ENCODE data around the gene ST13.

Gene ST13

GRCh38 chr22:40890881-40891280 is 34.4 kb upstream of the ST13 start:
- Histone ChIP-seq H3K9ac (ENCODE audit: low read length) (no peak overlapping the region), H2AK5ac (ENCODE audit: low read length) (no peak overlapping the region), H3K9me3 (ENCODE audit: insufficient read depth, low read depth, low read length) (no peaks in the 10 kb centered on the region), H3K4me3 (ENCODE audit: low read depth, low read length) (no peak overlapping the region), H2BK12ac (ENCODE audit: low read length) (no peak overlapping the region), H3K27me3 (ENCODE audit: insufficient read depth, low read length) (no peaks in the 10 kb centered on the region), H2BK5ac (ENCODE audit: low read depth, low read length, poor library complexity) (no peak overlapping the region), H3K36me3 (ENCODE audit: control insufficient read depth in 1 of 2, insufficient read depth in 2 of 2, low read length in 2 of 2) (peaks cover 11 to 18% of the 10 kb centered on the region in 2 experiments), H4K12ac (ENCODE audit: low read depth, low read length) (no peak overlapping the region), H3K23ac (ENCODE audit: low read length) (no peak overlapping the region), H4K8ac (ENCODE audit: low read depth, low read length) (no peak overlapping the region), H3K18ac (ENCODE audit: low read length) (no peak overlapping the region), H4K91ac (ENCODE audit: low read depth, low read length) (no peak overlapping the region), H3K4me1 (ENCODE audit: control insufficient read depth in 1 of 2, insufficient read depth in 2 of 2, low read length in 2 of 2) (no peaks in the 10 kb centered on the region), H2BK120ac (ENCODE audit: insufficient read depth, low read length, poor library complexity) (no peak overlapping the region), H2AFZ (ENCODE audit: insufficient read depth, low read length, poor library complexity) (no peak overlapping the region), H3K79me2 (ENCODE audit: control insufficient read depth, insufficient read depth, low read length, poor library complexity) (no peaks in the 10 kb centered on the region), H3K4me2 (ENCODE audit: low read length) (no peak overlapping the region), H3K4ac (ENCODE audit: low read depth, low read length) (no peak overlapping the region), H3K14ac (ENCODE audit: low read length) (no peak overlapping the region), H3K27ac (ENCODE audit: low read depth, low read length) (no peak overlapping the region), H3K79me1 (ENCODE audit: low read length) (no peaks in the 10 kb centered on the region)
- DNase-seq = no peak
- no CpG with 5 or more reads among the region's 3 CpGs for WGBS (ENCODE audit: extremely low coverage, insufficient coverage, insufficient read length)

GRCh38 chr22:40889116-40889515 is 32.7 kb upstream of the ST13 start:
- Histone ChIP-seq H3K4me1 (ENCODE audit: control insufficient read depth in 1 of 2, insufficient read depth in 2 of 2, low read length in 2 of 2) (no peaks in the 10 kb centered on the region), H2BK12ac (ENCODE audit: low read length) (no peak overlapping the region), H2AFZ (ENCODE audit: insufficient read depth, low read length, poor library complexity) (no peak overlapping the region), H3K4me2 (ENCODE audit: low read length) (no peak overlapping the region), H3K14ac (ENCODE audit: low read length) (no peak overlapping the region), H2AK5ac (ENCODE audit: low read length) (no peak overlapping the region), H3K79me2 (ENCODE audit: control insufficient read depth, insufficient read depth, low read length, poor library complexity) (no peaks in the 10 kb centered on the region), H4K8ac (ENCODE audit: low read depth, low read length) (no peak overlapping the region), H3K79me1 (ENCODE audit: low read length) (no peaks in the 10 kb centered on the region), H3K27ac (ENCODE audit: low read depth, low read length) (no peak overlapping the region), H3K4ac (ENCODE audit: low read depth, low read length) (no peak overlapping the region), H3K36me3 (ENCODE audit: control insufficient read depth in 1 of 2, insufficient read depth in 2 of 2, low read length in 2 of 2) (peaks cover 10 to 18% of the 10 kb centered on the region in 2 experiments), H2BK5ac (ENCODE audit: low read depth, low read length, poor library complexity) (no peak overlapping the region), H3K23ac (ENCODE audit: low read length) (no peak overlapping the region), H3K9ac (ENCODE audit: low read length) (no peak overlapping the region), H2BK120ac (ENCODE audit: insufficient read depth, low read length, poor library complexity) (no peak overlapping the region), H3K4me3 (ENCODE audit: low read depth, low read length) (no peak overlapping the region), H3K9me3 (ENCODE audit: insufficient read depth, low read depth, low read length) (no peaks in the 10 kb centered on the region), H3K27me3 (ENCODE audit: insufficient read depth, low read length) (no peaks in the 10 kb centered on the region), H4K91ac (ENCODE audit: low read depth, low read length) (no peak overlapping the region), H4K12ac (ENCODE audit: low read depth, low read length) (no peak overlapping the region), H3K18ac (ENCODE audit: low read length) (no peak overlapping the region)
- DNase-seq = no peak

GRCh38 chr22:40878922-40879321 is 22.5 kb upstream of the ST13 start:
- H3K79me1 ChIP-seq (ENCODE audit: low read length) = no peaks in the 10 kb centered on the region
- no peaks in the 10 kb centered on the region for H3K27me3 ChIP-seq (ENCODE audit: insufficient read depth, low read length)
- no peaks in the 10 kb centered on the region for H3K9me3 ChIP-seq (ENCODE audit: insufficient read depth, low read depth, low read length)
- no peak overlapping the region for H4K91ac ChIP-seq (ENCODE audit: low read depth, low read length)
- H3K36me3 ChIP-seq (ENCODE audit: control insufficient read depth in 1 of 2, insufficient read depth in 2 of 2, low read length in 2 of 2) = peaks cover 10 to 17% of the 10 kb centered on the region in 2 experiments
- H3K27ac ChIP-seq (ENCODE audit: low read depth, low read length) = no peak overlapping the region
- H2BK5ac ChIP-seq (ENCODE audit: low read depth, low read length, poor library complexity) = no peak overlapping the region
- no peak overlapping the region for H3K18ac ChIP-seq (ENCODE audit: low read length)
- no CpG with 5 or more reads among the region's 2 CpGs for WGBS (ENCODE audit: extremely low coverage, insufficient coverage, insufficient read length)
- H3K23ac ChIP-seq (ENCODE audit: low read length) = no peak overlapping the region
- no peak overlapping the region for H2BK120ac ChIP-seq (ENCODE audit: insufficient read depth, low read length, poor library complexity)
- H3K4ac ChIP-seq (ENCODE audit: low read depth, low read length) = no peak overlapping the region
- H4K8ac ChIP-seq (ENCODE audit: low read depth, low read length) = no peak overlapping the region
- H2AK5ac ChIP-seq (ENCODE audit: low read length) = no peak overlapping the region
- H3K9ac ChIP-seq (ENCODE audit: low read length) = no peak overlapping the region
- H2AFZ ChIP-seq (ENCODE audit: insufficient read depth, low read length, poor library complexity) = no peak overlapping the region
- H2BK12ac ChIP-seq (ENCODE audit: low read length) = no peak overlapping the region
- no peaks in the 10 kb centered on the region for H3K4me1 ChIP-seq (ENCODE audit: control insufficient read depth in 1 of 2, insufficient read depth in 2 of 2, low read length in 2 of 2)
- H4K12ac ChIP-seq (ENCODE audit: low read depth, low read length) = no peak overlapping the region
- no peak overlapping the region for H3K14ac ChIP-seq (ENCODE audit: low read length)
- no peak for DNase-seq
- no peaks in the 10 kb centered on the region for H3K79me2 ChIP-seq (ENCODE audit: control insufficient read depth, insufficient read depth, low read length, poor library complexity)
- H3K4me2 ChIP-seq (ENCODE audit: low read length) = no peak overlapping the region
- no peak overlapping the region for H3K4me3 ChIP-seq (ENCODE audit: low read depth, low read length)

GRCh38 chr22:40877488-40877887 is 21.0 kb upstream of the ST13 start:
- Histone ChIP-seq H3K27ac (ENCODE audit: low read depth, low read length) (no peak overlapping the region), H3K27me3 (ENCODE audit: insufficient read depth, low read length) (no peaks in the 10 kb centered on the region), H3K9ac (ENCODE audit: low read length) (no peak overlapping the region), H2BK5ac (ENCODE audit: low read depth, low read length, poor library complexity) (no peak overlapping the region), H4K12ac (ENCODE audit: low read depth, low read length) (no peak overlapping the region), H2BK12ac (ENCODE audit: low read length) (no peak overlapping the region), H3K14ac (ENCODE audit: low read length) (no peak overlapping the region), H3K79me2 (ENCODE audit: control insufficient read depth, insufficient read depth, low read length, poor library complexity) (no peaks in the 10 kb centered on the region), H3K36me3 (ENCODE audit: control insufficient read depth in 1 of 2, insufficient read depth in 2 of 2, low read length in 2 of 2) (peaks cover 7 to 15% of the 10 kb centered on the region in 2 experiments), H3K79me1 (ENCODE audit: low read length) (no peaks in the 10 kb centered on the region), H3K4me1 (ENCODE audit: control insufficient read depth in 1 of 2, insufficient read depth in 2 of 2, low read length in 2 of 2) (no peaks in the 10 kb centered on the region), H3K4me2 (ENCODE audit: low read length) (no peak overlapping the region), H3K9me3 (ENCODE audit: insufficient read depth, low read depth, low read length) (no peaks in the 10 kb centered on the region), H3K18ac (ENCODE audit: low read length) (no peak overlapping the region), H4K91ac (ENCODE audit: low read depth, low read length) (no peak overlapping the region), H2BK120ac (ENCODE audit: insufficient read depth, low read length, poor library complexity) (no peak overlapping the region), H4K8ac (ENCODE audit: low read depth, low read length) (no peak overlapping the region), H3K23ac (ENCODE audit: low read length) (no peak overlapping the region), H3K4ac (ENCODE audit: low read depth, low read length) (no peak overlapping the region), H3K4me3 (ENCODE audit: low read depth, low read length) (no peak overlapping the region), H2AK5ac (ENCODE audit: low read length) (no peak overlapping the region), H2AFZ (ENCODE audit: insufficient read depth, low read length, poor library complexity) (no peak overlapping the region)
- no CpG with 5 or more reads among the region's 3 CpGs for WGBS (ENCODE audit: extremely low coverage, insufficient coverage, insufficient read length)
- DNase-seq = no peak

Measured in trophoblast cell (in vitro differentiated cells and primary cell).